Type B pancreatic cell (in vitro differentiated cells): ENCODE results near the gene ATP6V0E2. TPM values are rescaled to one million over a fixed set of nuclear protein-coding genes. Genes with fewer than 3 reads are reported as not detected.

Source experiments
- DNase-seq: peaks from one replicate; pipeline ENCODE4 v3.0.0; 2021; ENCODE audit warnings: mixed read lengths; ENCODE audit not compliant: unreplicated experiment; ENCODE audit errors: extremely low spot score
- H3K27ac Mint-ChIP-seq: 2 replicates; pipeline ENCODE4 v1.8.0; 2021; ENCODE audit warnings: mild to moderate bottlenecking, mixed read lengths
- H3K27me3 Mint-ChIP-seq: 2 replicates; pipeline ENCODE4 v1.8.0; 2021; ENCODE audit warnings: mixed read lengths
- H3K36me3 Mint-ChIP-seq: 2 replicates; pipeline ENCODE4 v1.8.0; 2021; ENCODE audit warnings: mixed read lengths
- H3K4me1 Mint-ChIP-seq: one replicate; pipeline ENCODE4 v1.8.0; 2021; ENCODE audit warnings: mixed read lengths; ENCODE audit not compliant: unreplicated experiment
- H3K4me3 Mint-ChIP-seq: 2 replicates; pipeline ENCODE4 v1.8.0; 2021; ENCODE audit warnings: mild to moderate bottlenecking, mixed read lengths
- H3K9me3 Mint-ChIP-seq: 2 replicates; pipeline ENCODE4 v1.8.0; 2021; ENCODE audit warnings: mixed read lengths
- total RNA-seq: library from RNA; stranded (reverse); gene quantifications from 2 replicates; pipeline ENCODE4 v1.2.1, GENCODE V29; 2021; ENCODE audit warnings: low replicate concordance
- TF ChIP-seq, protein P1 (sequence below): fragments of 200-600 bp; sonication (generic); conservative IDR thresholded peaks from 2 replicates; pipeline ENCODE4 v1.5.0; 2021; ENCODE audit warnings: antibody characterized with exemption, mild to moderate bottlenecking

Gene ATP6V0E2
- total RNA-seq, 1 donor from 2014 or later = 36.8 TPM

DNA sequence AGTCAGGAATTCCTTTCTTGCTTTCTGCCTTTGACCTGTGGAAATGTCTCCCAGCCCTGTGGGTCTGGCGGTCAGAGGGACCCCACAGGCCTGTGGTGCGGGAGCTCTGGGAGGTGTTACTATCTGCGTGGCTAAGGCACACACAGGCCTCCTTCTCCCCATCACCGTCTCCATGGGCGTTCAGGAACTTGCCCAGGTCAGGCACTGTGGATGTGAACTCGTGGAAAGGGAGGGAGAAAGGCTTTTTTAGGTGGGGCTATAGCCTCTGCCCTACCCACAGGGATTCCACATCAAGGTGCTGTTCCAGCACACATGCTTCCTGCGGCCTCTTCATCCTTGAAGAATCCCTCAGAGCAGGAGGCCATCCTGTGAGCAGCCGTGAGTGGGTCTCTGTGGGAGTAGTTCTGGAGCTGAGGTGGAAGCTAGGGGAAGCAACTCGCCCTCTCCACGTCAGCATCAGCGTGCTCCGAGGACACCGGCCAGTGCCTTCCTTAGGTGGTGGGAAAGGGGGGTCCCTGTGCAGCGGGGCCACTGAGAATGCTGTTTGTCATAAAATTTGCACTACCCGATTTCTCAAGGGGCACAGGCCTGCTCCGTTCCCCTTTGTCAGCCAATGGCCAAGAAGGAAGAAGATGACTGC, 7.5 kb upstream of the ATP6V0E2 start:
- Mint-ChIP-seq H3K27me3 (no peaks in the 10 kb centered on the region), H3K27ac (no peak overlapping the region), H3K36me3 (peaks cover 4% of the 10 kb centered on the region), H3K9me3 (no peaks in the 10 kb centered on the region), H3K4me3 (no peak overlapping the region), H3K4me1 (no peaks in the 10 kb centered on the region)
- TF ChIP-seq, protein P1, sequence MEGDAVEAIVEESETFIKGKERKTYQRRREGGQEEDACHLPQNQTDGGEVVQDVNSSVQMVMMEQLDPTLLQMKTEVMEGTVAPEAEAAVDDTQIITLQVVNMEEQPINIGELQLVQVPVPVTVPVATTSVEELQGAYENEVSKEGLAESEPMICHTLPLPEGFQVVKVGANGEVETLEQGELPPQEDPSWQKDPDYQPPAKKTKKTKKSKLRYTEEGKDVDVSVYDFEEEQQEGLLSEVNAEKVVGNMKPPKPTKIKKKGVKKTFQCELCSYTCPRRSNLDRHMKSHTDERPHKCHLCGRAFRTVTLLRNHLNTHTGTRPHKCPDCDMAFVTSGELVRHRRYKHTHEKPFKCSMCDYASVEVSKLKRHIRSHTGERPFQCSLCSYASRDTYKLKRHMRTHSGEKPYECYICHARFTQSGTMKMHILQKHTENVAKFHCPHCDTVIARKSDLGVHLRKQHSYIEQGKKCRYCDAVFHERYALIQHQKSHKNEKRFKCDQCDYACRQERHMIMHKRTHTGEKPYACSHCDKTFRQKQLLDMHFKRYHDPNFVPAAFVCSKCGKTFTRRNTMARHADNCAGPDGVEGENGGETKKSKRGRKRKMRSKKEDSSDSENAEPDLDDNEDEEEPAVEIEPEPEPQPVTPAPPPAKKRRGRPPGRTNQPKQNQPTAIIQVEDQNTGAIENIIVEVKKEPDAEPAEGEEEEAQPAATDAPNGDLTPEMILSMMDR = no peak
- DNase-seq = no peak

DNA sequence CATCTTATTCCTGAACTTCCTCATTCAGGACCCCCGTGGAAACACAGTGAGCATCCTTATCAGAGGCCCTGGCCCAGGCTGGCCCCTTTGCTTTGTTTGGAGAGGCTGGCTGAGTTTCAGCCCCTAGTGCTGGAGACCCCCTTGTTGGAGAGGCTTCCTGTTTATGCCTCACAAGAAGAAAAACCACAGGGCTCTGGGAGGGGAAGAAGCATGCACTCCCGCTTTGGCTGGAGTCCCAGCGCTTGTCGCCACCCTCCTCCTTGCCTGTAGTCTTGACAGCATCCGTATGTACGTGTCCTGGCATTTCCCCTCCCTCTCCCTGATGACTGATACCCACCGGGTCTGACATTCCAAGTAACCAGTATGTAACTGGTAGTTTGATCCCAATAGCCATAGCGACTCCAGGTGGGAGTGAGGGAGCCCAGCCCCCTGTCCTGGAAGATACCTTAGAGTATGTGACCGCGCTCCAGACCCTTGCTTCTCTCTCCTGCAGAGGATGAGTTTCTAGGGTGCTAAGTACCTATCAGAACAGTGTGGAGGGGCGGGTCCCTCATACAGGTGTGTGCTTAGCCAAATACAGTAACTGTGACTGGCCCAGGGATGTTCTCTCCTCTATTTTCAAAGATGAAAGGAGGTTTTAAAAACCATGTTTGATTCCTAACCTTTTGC, 6.9 kb upstream of the ATP6V0E2 start:
- TF ChIP-seq, protein P1 = no peak
- Mint-ChIP-seq H3K4me1 (no peaks in the 10 kb centered on the region), H3K4me3 (no peak overlapping the region), H3K27me3 (no peaks in the 10 kb centered on the region), H3K27ac (no peak overlapping the region), H3K9me3 (no peaks in the 10 kb centered on the region), H3K36me3 (peaks cover 4% of the 10 kb centered on the region)
- DNase-seq = no peak

GRCh38 chr7:149867762-149868622, 5.8 kb upstream of the ATP6V0E2 start:
- Mint-ChIP-seq H3K27me3 (no peaks in the 10 kb centered on the region), H3K27ac (no peak overlapping the region), H3K4me3 (no peak overlapping the region), H3K9me3 (no peaks in the 10 kb centered on the region), H3K4me1 (peaks cover 9% of the 10 kb centered on the region), H3K36me3 (no peaks in the 10 kb centered on the region)
- no peak for DNase-seq
- TF ChIP-seq, protein P1 = no peak

- no peaks in the 10 kb centered on the region for H3K9me3 Mint-ChIP-seq
- TF ChIP-seq, protein P1 = no peak
- no peaks in the 10 kb centered on the region for H3K27me3 Mint-ChIP-seq
- DNase-seq = no peak
- no peak overlapping the region for H3K27ac Mint-ChIP-seq
- H3K4me3 Mint-ChIP-seq = no peak overlapping the region
- peaks cover 9% of the 10 kb centered on the region for H3K4me1 Mint-ChIP-seq
- H3K36me3 Mint-ChIP-seq = no peaks in the 10 kb centered on the region
Observed at GRCh38 chr7:149868623-149869290, 5.0 kb upstream of the ATP6V0E2 start.

GRCh38 chr7:149869291-149869650, 4.5 kb upstream of the ATP6V0E2 start:
- Mint-ChIP-seq H3K9me3 (no peaks in the 10 kb centered on the region), H3K27ac (no peak overlapping the region), H3K27me3 (no peaks in the 10 kb centered on the region), H3K4me3 (no peak overlapping the region), H3K36me3 (no peaks in the 10 kb centered on the region), H3K4me1 (peaks cover 9% of the 10 kb centered on the region)
- TF ChIP-seq, protein P1 = no peak
- DNase-seq = no peak
